Hepatocyte (in vitro differentiated cells): ENCODE data around the gene NLRC5.
"Not testable (repeated sequence)": the region's sequence is repeated elsewhere in the genome, so short reads cannot be mapped to it uniquely, and the experiment has no call there.

Experiments used
- CTCF ChIP-seq: fragments of 200-600 bp; sonication (generic); IDR thresholded peaks from 2 replicates; pipeline ENCODE4 v1.5.1; 2016; ENCODE audit warnings: antibody characterized with exemption, mild to moderate bottlenecking; ENCODE audit not compliant: poor library complexity
- EZH2 ChIP-seq: fragments of 200-600 bp; sonication (generic); IDR thresholded peaks from 2 replicates; pipeline ENCODE4 v1.6.1; 2016; ENCODE audit warnings: antibody characterized with exemption, mild to moderate bottlenecking, borderline replicate concordance
- EZH2phosphoT487 ChIP-seq: fragments of 200-600 bp; sonication (generic); IDR thresholded peaks from one replicate; pipeline ENCODE4 v1.6.1; 2018; ENCODE audit warnings: antibody characterized with exemption, mild to moderate bottlenecking, low read depth, moderate library complexity; ENCODE audit not compliant: unreplicated experiment, severe bottlenecking

DNA sequence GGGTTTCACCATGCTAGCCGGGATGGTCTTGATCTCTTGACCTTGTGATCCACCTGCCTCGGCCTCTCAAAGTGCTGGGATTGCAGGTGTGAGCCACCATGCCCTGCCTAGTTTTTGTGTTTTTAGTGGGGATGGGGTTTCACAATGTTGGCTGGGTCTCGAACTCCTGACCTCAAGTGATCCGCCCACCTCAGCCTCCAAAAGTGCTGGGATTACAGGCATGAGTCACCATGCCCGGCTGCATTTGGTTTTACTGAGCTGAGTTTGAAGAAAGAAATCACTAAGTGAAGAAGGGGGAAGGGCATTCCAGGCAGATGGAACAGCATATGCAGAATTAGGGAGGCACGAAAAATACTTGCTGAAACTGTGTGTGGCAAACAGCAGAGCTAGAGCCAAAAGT is 110.6 kb downstream of the NLRC5 start:
- TF ChIP-seq CTCF, EZH2, EZH2phosphoT487: not testable (repeated sequence)
